Ureter (tissue), 1 donor: ENCODE measurements around the gene KRT35. TPM values are rescaled to one million over a fixed set of nuclear protein-coding genes. Genes with fewer than 3 reads are reported as not detected.

Experiments used
- DNase-seq: peaks from one replicate; pipeline ENCODE4 v3.0.0-alpha.2; 2020; ENCODE audit warnings: low spot score
- total RNA-seq: library from RNA; stranded (reverse); gene quantifications from one replicate; pipeline ENCODE4 v1.2.4, GENCODE V29; 2023
- donor health status: DM: yes; HTN: yes; CAD: no.

The KRT35 gene
- total RNA-seq, 1 donor from 2014 or later: not detected

DNA sequence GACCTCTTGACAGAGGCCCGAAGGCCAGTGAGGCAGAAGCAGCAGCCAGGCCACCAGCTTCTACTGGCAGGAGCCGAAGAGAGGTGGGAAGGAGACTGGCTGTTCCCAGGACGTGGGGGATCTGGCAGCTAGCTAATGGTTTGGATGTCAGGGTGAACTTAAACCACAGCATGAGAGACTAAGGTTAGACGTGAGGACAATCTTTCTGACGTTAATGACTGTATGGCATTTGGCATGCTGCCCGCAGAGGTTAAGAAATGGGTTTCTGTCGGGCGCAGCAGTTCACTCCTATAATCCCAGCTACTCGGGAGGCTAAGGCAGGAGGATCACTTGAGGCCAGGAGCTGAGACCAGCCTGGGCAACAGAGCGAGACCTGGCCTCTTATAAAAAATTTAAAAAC, 30.8 kb upstream of the KRT35 start:
- DNase-seq: no peak

DNA sequence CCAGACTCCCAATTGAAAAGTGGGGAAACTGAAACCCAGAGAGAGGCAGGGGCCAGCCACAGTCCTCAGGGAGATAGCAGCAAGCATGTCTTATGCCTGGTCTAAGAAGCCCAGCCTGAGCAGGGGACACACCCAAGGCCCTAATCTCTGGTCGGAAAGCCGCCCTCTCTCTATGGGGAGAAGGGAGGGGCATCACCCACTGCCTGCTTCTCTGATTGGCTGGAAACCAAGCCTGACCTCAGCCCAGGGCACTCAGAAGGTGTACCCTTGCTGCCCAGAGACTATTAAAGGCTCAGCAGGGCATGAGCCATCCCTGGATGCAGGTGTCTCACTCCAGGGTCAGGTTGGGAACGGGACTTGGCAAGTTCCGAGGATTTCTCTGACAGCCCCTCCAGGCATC, 30.2 kb upstream of the KRT35 start:
- DNase-seq: no peak

DNA sequence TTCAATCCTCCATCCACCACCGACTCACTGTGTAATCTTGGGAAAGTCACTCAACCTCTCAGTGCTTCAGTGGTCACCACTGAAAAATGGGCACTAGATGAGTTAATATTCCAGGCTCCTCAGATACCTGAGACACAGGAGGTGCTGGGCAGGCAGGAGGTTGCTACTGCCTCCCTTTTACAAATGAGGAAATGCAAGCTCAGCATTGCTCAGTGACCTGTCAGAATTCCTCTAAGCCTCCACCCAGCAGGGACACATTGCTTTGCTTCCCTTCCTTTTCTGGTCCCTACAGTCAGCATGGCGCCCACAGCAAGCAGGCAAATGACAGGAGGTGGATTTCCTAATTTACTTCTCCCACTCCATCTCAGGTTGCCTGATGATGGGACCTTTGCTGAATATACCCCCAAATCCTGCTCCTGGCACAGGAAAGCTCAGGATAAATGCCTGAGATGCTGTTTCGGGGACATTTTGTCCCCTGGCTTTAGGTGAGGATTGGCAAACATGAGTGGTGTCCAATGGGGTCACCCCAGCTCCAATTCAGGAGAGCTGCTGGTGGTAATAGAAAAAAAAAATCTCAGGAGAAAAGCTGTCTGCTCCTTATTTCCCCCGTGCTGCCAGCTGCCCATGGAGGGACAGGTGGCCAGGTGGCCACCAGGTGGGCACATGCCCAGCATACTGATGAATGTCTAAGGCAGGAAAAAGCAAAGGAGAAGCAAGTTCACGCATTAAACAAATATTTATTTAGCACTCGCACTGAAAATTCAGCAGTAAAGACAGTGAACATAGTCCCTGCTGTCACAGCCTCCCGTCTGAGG, 29.5 kb upstream of the KRT35 start:
- no peak for DNase-seq

DNA sequence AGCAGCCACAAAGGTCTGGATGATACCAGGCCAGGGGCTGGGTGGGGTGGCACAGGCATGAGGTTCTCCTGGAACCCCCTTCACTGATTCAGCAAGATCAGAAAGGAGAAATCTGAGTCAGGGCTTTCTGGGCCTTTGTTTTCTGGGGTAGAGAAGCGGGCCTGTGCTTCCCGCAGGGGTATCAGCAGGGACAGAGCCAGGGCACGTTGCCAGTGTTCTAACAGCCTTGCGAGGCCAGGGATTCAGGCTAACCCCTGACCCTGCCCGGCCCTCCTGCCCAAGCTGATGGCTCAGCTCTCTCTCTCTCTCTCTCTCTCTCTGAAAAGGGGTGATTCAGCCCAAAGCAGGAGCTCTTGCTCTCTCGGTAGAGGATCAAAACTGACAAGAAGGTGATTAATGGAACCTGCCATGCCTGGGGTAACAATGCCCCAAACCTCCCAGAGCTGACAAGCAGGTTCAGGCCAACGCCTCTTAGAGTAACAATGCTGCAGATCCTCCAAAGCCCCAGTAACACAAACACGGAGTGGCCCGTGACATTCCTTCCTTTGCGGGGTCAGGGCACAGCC, 26.4 kb upstream of the KRT35 start:
- DNase-seq: no peak

DNA sequence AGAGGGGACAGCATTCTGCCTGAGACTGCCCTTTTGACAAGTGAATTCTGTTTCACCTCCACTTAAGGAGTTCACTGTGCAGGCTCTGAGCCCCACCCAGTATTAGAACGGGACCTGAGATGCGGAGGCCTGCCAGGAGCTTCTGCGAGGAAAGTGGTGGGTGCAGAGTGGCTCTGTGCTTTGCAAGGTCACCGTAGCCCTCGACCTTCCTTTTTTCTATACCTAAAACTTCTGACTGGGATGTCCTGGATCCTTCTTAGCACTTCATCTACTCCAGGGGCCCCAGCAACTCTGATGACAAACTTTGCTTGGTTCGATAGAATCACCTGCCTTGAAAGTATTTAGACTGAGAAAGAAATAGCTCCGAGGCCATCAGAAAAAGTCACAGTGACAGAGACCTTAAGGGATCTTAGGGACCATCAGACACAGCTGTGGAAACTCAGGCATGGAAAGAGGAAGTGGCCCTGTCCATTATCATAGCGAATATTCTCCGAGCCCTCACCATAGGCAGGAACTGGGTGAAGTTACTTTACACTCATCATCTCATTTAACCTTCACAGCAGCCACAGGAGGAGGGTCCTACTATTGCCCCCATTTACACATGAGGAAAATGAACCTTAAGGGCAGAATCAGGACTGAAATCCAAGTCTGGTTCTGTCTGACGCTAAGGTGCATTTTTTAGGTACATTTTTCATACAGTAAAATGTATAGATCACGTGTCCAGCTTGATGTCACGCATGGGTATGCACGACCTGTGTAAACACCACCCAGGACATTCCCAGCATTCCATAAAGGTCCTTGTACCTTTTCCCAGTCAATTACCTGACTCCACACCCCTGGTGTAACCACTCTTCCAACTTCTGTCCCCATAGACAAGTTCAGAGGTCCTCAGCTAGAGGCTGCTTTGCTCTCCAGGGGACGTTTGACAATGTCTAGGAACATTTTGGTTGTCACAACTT, 25.1 kb upstream of the KRT35 start:
- DNase-seq: no peak

DNA sequence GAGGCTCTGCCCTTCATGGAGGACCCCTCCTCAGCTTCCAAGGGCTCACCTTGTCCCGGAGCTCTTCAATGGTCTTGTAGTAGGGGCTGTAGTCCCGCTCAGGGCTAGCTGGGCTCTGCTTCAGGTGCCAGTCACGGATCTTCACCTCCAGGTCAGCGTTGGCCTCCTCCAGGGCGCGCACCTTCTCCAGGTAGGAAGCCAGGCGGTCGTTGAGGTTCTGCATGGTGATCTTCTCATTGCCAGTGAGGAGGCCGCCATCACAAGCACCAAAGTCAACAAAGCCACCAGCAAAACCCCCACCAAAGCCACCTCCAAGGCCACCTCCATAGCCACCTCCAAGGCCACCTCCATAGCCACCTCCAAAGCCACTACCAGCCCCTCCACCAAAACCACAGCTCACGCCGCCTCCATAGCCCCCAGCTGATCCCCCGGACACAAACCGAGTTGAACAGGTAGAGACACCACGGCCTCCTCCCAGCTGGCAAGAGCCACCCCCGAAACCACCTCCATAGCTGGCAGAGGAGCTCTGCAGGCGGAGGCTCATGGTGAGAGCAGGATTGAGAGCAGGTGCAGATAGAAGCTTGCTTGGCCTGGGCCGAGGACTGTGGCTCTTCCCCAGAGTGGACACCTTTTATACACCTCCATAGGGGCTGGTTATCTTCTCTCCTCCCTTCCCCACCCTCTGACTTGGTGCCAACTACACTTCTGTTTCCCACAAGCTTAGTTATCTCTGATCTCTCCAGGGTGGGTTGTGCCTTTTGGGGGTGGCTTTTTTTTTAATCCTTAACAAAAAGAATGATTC, 24.3 kb upstream of the KRT35 start, which contains the start of gene KRT13:
Gene KRT13, minus strand, starts transcription at position 606 of the 802 bp plus-strand sequence. Its CDS starts 62 bp downstream, at position 544.
- peak; percentile 73 for DNase-seq

DNA sequence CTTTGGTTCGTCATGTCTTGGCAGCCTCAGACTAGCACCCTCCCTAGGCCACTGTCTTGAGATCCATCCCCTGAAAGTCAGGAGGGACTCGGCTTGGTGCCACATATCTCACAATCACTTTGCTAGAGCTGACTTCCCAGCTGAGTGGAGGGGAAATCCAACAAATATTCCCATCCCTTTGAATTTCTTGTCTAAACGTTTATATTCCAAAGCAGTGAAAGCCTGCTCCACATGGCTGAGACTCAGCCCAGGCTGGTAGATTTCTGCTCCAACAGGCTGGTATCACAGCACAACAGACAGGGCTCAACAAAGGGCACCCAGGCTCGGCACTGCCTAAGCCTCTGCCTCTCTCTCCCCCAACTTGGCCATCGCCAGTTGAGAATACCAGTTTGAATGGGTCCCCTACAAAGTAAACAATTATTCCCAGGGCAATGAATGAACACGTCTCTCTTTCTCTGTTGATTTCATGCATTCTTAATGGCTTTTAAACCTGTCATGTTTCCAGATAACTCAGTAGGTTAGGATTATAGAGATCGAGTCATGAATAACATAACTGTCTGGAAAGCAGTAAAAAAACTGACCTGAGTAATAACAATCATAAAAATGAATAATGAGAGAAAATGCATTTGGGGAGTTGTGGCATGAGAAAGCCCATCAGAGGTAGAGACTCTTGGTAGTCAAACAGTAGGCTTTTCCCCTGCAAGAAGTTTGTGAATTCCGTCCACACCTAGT, 23.5 kb upstream of the KRT35 start:
- DNase-seq: no peak

DNA sequence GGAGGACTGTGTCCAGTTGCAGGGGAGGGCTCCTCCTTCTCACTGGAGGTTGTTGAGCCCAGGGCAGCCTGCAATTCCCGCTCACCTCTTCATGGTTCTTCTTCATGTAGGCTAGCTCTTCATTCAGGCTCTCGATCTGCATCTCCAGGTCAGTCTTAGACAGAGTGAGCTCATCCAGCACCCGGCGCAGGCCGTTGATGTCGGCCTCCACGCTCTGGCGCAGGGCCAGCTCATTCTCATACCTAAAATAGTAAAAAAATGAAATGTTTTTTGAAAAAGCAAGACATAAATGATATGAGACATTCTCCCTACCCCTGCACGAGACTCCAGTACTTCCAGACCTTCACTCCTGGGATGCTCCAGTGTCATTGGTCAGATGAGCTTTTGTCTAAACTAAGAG, 22.3 kb upstream of the KRT35 start:
- no peak for DNase-seq

DNA sequence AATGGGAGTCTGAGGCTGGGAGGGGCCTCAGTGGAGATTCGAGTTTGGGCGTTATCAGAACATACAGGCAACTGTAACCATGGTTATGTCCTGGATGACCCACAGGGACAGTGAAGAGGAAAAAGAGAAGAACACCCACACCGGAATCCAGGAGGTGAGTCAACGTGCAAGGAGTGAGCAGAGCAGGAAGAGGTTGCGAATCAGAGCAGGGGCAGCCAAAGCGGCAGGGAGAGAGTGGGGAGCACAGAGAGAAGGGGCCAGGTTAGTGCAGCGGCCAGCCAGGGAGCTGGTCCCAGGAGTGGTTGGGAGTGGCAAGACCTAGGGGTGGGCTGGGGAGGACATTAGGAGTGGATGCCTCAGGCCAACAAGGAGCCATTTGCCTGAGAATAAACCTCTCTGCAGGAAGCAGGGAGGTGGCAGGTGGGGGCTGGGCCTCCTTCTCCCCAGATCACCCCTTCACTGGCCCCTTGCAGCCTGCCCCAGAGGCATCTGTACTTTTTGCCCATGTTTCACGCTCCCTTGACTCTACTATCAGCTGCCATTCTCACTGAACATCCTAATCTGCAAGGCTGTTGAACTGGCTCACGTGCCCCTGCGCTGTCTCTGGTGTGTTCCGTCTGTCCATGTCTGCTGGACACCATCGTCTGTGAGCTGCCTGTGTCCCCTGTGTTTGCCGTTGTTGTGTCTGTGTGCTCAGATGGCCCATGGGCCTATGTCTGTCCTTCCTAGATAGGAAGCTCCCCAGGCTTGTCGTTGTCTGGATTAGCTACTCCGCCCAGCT, 19.4 kb upstream of the KRT35 start:
- DNase-seq: peak; percentile 76

DNA sequence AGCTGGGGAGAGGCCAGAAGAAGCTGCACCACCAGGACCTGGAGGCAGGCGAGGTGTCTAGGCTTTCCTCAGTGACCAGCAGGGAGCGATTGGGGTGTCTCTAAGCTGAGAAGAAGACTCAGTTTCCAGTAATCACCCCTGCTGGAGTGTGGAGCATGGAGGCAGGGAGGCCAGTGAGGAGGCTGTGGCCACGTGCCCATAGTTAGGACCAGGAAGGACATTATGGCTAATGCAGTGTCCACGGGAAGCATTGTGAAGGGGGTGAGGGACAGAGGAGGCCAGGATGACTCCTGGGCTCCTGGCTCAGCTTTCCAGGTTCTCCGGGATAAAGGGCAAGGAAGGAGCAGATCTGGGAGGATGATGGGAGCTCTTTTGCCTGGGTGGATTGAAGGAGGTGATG, 18.8 kb upstream of the KRT35 start:
- DNase-seq: no peak

DNA sequence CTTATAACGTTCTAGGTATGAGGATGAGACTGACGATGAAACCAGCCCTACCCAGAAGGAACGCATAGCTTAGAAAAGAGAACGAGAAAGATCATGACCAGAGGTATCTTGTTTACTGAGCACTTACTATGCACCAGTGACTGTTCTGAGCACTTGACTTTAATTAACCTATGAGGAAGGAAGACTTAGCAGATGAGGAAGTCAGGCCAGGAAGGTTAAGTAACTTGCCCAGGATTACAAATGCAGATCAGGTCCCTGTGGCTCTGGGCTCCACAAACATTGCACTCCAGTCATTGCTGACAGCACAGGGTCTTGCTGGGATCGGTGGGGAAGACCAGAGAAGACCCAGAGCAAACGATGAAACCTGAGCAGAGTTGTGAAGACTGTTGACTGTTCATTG, 17.3 kb upstream of the KRT35 start:
- no peak for DNase-seq

DNA sequence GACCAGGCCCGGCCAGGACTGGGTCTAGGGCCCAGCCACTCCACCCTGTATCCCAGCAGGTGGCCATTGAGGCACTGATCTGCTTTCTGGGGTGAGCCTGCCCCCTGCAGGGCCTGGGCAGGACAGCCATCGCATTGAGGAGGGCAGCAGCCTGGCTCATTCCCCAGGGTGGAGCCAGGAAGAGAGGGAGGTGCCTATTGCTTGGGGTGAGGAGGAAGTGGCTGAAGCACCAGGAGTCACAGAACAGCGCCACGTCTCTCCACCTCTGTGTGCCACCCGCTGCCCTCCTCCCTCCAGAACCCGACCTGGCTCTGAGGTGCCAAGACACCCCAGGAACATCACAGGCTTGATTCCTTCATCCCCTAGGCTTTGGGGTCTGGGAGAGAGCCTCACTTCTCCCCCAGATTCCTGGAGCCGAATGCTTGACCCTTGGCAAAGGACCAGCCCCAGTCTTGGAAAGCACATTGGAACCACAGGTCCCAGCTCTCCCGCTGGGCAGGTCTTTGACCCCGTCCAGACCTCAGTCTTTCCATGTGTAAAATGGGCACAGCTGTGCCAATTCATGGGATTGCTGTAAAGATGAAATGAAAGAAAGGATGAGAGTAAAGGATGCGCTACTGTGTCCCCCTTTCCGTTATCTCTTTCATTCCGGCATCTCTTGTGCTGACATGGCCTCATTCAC, 16.0 kb upstream of the KRT35 start:
- DNase-seq: peak; percentile 86

DNA sequence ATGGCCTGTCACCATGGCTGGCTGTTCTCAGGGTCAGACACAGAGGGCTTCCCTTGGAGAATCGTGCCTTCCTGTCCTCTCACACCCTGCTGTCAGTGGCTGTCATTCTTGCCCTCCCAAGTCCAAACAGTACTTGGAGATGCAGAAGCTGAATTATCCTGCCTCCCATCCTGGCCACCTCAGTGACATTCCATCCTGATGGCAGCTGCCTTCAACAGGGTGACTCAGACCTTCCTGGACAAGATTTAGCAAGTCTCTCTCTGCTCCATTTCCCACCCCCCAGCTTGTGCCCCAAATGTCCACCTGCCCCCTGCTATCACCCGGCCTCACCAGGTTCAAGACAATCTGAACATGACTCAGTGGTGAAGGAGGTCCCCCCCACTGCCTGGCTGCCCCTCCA, 13.6 kb upstream of the KRT35 start:
- DNase-seq: no peak

DNA sequence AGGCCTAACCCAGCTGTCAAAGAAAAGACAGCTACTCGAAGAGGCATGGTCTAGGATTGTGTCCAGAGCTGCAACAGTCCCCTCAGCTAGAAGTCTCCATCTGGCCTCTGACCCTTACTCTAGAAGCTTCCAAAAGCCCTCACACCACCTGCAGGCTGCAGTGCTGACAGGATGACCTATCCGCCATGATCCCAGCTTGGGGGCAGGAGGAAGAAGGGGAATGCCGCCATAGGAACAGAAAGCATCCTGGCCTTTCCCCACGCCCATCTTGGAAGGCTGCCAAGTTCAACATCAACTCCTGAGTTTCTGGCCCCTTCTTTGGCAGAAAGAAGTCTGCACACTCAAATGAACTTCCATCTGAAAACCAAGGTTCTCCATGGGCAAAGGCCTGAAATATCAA, 11.8 kb upstream of the KRT35 start:
- DNase-seq: no peak

DNA sequence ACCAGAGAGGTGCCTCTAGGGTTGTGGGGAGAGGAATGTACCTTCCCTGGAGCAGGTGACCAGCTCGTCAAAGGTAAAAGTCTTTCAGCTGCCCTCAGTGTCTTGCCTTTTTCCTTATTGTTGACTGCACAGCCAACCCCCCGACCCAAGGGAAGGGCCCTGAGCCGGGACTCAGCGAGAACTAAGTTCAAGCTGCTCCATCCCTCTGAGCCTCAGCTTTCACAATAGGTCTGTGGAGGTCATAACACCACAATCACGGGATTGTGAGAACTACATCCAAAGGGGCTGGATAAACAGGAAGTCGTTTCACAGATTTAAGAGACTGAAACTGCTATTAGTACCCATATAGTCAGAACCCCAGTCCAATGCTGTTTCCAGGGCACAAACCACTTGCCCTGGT, 11.4 kb upstream of the KRT35 start:
- DNase-seq: no peak

DNA sequence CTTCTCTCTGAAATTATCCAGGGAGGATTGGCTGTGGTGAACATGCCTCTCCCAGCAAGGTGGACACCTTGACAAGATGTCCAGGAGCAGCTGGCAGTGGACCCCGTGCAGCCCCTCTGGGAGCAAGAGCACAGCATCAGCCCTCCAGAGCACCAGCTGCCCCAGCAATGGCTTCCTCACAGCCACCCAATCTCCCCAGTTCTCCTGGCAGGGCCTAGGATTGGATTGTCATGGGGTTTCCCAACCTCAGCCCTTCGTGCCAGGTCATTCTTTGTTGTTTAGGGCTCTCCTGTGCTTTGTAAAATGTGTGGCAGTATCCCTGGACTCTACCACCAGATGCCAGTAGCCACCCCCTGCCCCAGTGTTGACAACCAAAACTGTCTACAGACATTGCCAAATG, 10.5 kb upstream of the KRT35 start:
- no peak for DNase-seq

DNA sequence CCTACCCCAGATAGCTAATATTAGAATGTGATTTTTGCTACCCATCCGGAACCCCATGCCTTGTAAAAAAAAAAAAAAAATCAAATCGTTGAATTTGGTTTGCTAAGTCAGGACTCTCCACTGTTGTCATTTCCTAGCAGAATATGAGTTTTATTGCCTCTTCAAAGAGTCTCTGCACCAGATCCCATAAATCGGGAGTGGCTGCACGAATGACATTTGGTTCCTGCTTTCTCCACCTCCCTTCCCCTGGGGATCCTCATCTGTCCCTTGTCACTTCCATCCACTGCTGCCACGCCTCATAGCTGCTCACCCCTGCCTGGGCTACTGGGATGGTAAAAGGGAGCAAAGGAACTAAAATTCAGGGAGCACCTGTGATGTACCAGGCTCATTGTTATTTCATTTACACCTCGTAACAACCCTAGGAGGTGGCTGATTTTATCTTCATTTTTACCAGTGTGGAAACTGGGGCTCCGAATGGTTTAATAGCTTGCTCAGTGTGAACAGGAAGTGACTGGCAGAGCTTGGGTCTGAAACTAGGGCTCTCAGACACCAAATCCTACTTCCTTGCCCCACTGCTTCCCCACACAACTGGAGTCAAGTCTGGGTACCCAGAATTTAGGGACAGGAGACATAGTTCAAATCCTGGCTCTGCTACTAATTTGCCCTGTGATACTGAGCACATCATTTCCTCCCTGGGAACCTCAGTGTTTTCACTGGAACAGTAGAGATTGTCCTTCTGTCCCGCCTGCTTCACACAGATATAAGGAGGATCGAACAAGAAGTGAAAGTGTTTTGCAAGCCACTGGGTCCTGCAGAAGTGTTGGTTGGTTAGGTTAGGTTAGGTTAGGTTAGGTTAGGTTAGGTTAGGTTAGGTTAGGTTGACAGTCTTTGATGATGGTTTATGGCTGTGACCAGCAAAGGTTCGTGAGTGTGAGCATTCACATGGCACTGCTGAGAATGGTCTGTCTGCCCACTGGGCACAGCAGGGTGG, 9.3 kb upstream of the KRT35 start:
- no peak for DNase-seq

DNA sequence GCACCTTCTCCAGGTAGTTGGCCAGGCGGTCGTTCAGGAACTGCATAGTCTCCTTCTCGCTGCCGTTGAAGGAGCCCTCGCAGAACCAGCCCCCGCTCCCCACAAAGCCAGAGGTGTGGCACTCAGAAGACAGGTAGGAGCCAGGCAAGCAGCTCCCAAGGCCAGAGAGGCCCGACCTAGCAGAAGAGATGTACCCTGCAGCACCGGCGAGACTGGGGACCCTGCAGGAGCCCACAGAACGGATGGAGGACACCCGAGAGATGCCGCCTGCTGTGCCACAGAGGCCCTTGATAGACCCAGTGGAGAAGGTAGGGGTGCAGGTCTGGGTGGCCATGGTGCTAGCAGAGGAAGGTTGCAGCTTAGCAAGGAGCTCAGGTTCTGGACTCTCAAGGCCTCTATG, 8.6 kb upstream of the KRT35 start, which contains the start of gene KRT36:
Gene KRT36, minus strand, starts transcription at position 380 of the 400 bp plus-strand sequence. Its CDS starts 46 bp downstream, at position 334.
- no peak for DNase-seq
